Measurements from ENCODE around the gene APBB2. TPM values are rescaled to one million over a fixed set of nuclear protein-coding genes. Genes with fewer than 3 reads are reported as not detected.

Gene APBB2
- total and polyA plus RNA-seq, 2 experiments from 2014 or later, result 35.8 to 74.8 TPM

DNA sequence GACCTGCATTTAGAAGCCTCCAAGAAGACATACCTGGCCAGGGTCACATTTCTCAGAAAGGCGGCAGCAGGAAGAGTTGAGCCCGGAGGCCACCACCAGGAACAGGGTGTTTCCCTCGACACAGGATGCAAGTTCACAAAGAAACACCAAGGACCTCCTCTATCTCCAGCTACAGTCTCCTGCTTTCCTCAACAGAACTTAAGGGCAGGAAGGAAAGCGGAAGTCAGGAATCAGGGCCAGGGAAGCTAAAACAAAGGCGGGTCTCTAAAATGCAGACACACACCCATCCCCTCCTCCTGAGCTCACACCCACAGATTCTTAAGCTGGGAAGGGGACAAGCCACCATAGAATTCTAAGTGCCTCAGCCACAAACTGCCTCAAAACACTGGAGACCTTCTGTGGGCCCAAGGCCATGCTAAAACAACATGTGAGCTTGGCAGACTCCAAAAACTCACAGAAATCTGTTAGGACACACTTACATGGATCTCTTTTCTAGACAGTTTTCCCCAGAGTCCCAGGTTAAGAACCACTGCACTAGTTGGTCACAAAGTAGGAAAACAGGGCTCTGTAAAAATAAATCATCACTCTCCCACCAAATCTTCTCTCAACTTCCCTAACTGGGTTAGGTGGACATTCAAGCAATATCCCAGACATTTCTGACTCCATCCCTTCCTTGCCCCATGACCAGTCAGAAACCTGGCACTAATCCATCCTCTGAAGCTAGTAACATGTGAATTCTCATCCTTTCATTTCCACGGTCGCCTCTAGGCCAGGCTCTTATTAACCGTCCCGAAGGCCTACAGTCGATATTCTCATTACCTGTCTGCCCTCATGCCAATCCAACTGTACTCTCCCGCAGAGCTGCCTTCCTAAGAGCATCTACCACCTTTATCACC lies 163.2 kb downstream of the APBB2 start:
- ATAC-seq (no peak), DNase-seq (ENCODE audit: low spot score) (no peak)
- Mint-ChIP-seq H3K4me3 (no peak overlapping the region; the same call in 2 of the 3 replicates), H3K36me3 (ENCODE audit: low read depth) (peaks cover 23% of the 10 kb centered on the region), H3K9me3 (peaks cover 17% of the 10 kb centered on the region), H3K4me1 (peaks cover 4% of the 10 kb centered on the region; the same call in 2 of the 3 replicates), H3K27me3 (ENCODE audit: insufficient read depth, low read depth, poor library complexity) (peaks cover 7% of the 10 kb centered on the region), H3K27ac (no peak overlapping the region)
- H3K27me3 ChIP-seq (ENCODE audit: insufficient read depth), result no peaks in the 10 kb centered on the region
- no peaks in the 10 kb centered on the region for H4K20me1 ChIP-seq (replicated peaks; ENCODE audit: insufficient read depth)
- no peak overlapping the region for H3K27ac ChIP-seq (ENCODE audit: low read depth)
- H3K9me2 ChIP-seq (ENCODE audit: insufficient read depth), result peaks cover 6% of the 10 kb centered on the region
- no peak overlapping the region for H2AFZ ChIP-seq
- H3K36me3 ChIP-seq (ENCODE audit: insufficient read depth), result no peaks in the 10 kb centered on the region; the same call in 1 of the 2 replicates
- TF ChIP-seq EZH2phosphoT487 (IDR thresholded peaks at IDR 0.05; ENCODE audit: unreplicated experiment), result no peak
- TF ChIP-seq ZNF462 (CRISPR knock-in tag; IDR thresholded peaks at IDR 0.05), result no peak
- TF ChIP-seq ZNF114 (CRISPR knock-in tag; IDR thresholded peaks at IDR 0.05), result no peak
- no peak for TF ChIP-seq JUNB (IDR thresholded peaks at IDR 0.05; ENCODE audit: unreplicated experiment)
- no peak for TF ChIP-seq STAT1 (IDR thresholded peaks at IDR 0.05; ENCODE audit: unreplicated experiment)
- no peak for TF ChIP-seq CREB1 (CRISPR knock-in tag; IDR thresholded peaks at IDR 0.05; ENCODE audit: low read depth)
- no peak for TF ChIP-seq EZH2 (IDR thresholded peaks at IDR 0.05; ENCODE audit: low read depth, unreplicated experiment)
- TF ChIP-seq, protein P1, sequence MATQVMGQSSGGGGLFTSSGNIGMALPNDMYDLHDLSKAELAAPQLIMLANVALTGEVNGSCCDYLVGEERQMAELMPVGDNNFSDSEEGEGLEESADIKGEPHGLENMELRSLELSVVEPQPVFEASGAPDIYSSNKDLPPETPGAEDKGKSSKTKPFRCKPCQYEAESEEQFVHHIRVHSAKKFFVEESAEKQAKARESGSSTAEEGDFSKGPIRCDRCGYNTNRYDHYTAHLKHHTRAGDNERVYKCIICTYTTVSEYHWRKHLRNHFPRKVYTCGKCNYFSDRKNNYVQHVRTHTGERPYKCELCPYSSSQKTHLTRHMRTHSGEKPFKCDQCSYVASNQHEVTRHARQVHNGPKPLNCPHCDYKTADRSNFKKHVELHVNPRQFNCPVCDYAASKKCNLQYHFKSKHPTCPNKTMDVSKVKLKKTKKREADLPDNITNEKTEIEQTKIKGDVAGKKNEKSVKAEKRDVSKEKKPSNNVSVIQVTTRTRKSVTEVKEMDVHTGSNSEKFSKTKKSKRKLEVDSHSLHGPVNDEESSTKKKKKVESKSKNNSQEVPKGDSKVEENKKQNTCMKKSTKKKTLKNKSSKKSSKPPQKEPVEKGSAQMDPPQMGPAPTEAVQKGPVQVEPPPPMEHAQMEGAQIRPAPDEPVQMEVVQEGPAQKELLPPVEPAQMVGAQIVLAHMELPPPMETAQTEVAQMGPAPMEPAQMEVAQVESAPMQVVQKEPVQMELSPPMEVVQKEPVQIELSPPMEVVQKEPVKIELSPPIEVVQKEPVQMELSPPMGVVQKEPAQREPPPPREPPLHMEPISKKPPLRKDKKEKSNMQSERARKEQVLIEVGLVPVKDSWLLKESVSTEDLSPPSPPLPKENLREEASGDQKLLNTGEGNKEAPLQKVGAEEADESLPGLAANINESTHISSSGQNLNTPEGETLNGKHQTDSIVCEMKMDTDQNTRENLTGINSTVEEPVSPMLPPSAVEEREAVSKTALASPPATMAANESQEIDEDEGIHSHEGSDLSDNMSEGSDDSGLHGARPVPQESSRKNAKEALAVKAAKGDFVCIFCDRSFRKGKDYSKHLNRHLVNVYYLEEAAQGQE (IDR thresholded peaks at IDR 0.05; ENCODE audit: unreplicated experiment), result no peak
- no peak for TF ChIP-seq POLR2AphosphoS5 (IDR thresholded peaks at IDR 0.05; ENCODE audit: low read depth)
- TF ChIP-seq, protein P2, sequence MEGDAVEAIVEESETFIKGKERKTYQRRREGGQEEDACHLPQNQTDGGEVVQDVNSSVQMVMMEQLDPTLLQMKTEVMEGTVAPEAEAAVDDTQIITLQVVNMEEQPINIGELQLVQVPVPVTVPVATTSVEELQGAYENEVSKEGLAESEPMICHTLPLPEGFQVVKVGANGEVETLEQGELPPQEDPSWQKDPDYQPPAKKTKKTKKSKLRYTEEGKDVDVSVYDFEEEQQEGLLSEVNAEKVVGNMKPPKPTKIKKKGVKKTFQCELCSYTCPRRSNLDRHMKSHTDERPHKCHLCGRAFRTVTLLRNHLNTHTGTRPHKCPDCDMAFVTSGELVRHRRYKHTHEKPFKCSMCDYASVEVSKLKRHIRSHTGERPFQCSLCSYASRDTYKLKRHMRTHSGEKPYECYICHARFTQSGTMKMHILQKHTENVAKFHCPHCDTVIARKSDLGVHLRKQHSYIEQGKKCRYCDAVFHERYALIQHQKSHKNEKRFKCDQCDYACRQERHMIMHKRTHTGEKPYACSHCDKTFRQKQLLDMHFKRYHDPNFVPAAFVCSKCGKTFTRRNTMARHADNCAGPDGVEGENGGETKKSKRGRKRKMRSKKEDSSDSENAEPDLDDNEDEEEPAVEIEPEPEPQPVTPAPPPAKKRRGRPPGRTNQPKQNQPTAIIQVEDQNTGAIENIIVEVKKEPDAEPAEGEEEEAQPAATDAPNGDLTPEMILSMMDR (conservative IDR thresholded peaks at IDR 0.05; ENCODE audit: low read depth in 2 of 2), result no peak
- TF ChIP-seq ZNF331 (CRISPR knock-in tag; IDR thresholded peaks at IDR 0.05; ENCODE audit: low read depth), result no peak
- no peaks in the 10 kb centered on the region for H3K4me1 ChIP-seq (ENCODE audit: insufficient read depth)
- H3F3A ChIP-seq (replicated peaks; ENCODE audit: low read depth), result no peaks in the 10 kb centered on the region
- H3K4me3 ChIP-seq, result no peak overlapping the region
- no peaks in the 10 kb centered on the region for H3K79me2 ChIP-seq (replicated peaks; ENCODE audit: insufficient read depth)
- no peak overlapping the region for H3K4me2 ChIP-seq
